Measurements from ENCODE around the gene FFAR2. TPM values are rescaled to one million over a fixed set of nuclear protein-coding genes. Genes with fewer than 3 reads are reported as not detected.

The FFAR2 gene
- total RNA-seq, 1 experiment from 2014 or later, result not detected

- no peak for TF ChIP-seq RAD21 (IDR thresholded peaks at IDR 0.05; ENCODE audit: low read depth)
- TF ChIP-seq POLR2A (IDR thresholded peaks at IDR 0.05; ENCODE audit: borderline replicate concordance, extremely low read depth, insufficient read depth, insufficient read length), result no peak
- TF ChIP-seq, protein P1, sequence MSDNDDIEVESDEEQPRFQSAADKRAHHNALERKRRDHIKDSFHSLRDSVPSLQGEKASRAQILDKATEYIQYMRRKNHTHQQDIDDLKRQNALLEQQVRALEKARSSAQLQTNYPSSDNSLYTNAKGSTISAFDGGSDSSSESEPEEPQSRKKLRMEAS (IDR thresholded peaks at IDR 0.05), result no peak
- no peak for TF ChIP-seq SIN3A (IDR thresholded peaks at IDR 0.05; ENCODE audit: low read depth)
- TF ChIP-seq ELF1 (IDR thresholded peaks at IDR 0.05; ENCODE audit: borderline replicate concordance, low read depth), result no peak
- no peak for TF ChIP-seq JUND (IDR thresholded peaks at IDR 0.05)
- TF ChIP-seq ZNF274 (IDR thresholded peaks at IDR 0.05; ENCODE audit: low read depth, low read length), result no peak
- ChIA-PET POLR2A (interaction anchor here (1.2 kb wide), 1 partner anchor 20 kb away, joined by 4 read pairs; no protein-coding TSS in a partner anchor), CTCF (interaction anchor here (0.9 kb wide), 1 partner anchor 138 kb away, joined by 3 read pairs; no protein-coding TSS in a partner anchor), RAD21 (ENCODE audit: low non-redundant PET in 1 of 2, low total read pairs in 2 of 2, uncharacterized antibody in 2 of 2, unreplicated experiment in 2 of 2) (no interaction called here)
- H3K9me3 ChIP-seq (ENCODE audit: control insufficient read depth in 1 of 2, insufficient read depth in 1 of 2, low read depth in 1 of 2, low read length in 2 of 2), result no peaks in the 10 kb centered on the region
- H3K27ac ChIP-seq (ENCODE audit: low read depth, low read length), result no peak within 1 kb of the TSS
- no peaks in the 10 kb centered on the region for H3K9me2 ChIP-seq (ENCODE audit: insufficient read depth)
- BruUV-seq (replicated peaks), result no TSS peak
- no peak within 1 kb of the TSS for H2AFZ ChIP-seq (ENCODE audit: low read depth, low read length, poor library complexity, severe bottlenecking)
- ATAC-seq (no peak), DNase-seq (ENCODE audit: low read depth, low spot score) (no peak)
- H3K79me2 ChIP-seq (ENCODE audit: insufficient read depth, low read length), result no peaks in the 10 kb centered on the region
- no peak within 1 kb of the TSS for H3K4me2 ChIP-seq (ENCODE audit: low read length)
- H3K4me1 ChIP-seq (ENCODE audit: control insufficient read depth in 1 of 2, insufficient read depth in 2 of 2, low read length in 2 of 2), result peaks cover 4 to 5% of the 10 kb centered on the region in 2 experiments; a peak in 3 of 4 replicates
- no peak within 1 kb of the TSS for H3K9ac ChIP-seq (ENCODE audit: low read length)
- no peak within 1 kb of the TSS for H3K4me3 ChIP-seq (replicated peaks in 1 of 2; ENCODE audit: low read depth in 1 of 2, low read length in 2 of 2)
- intact Hi-C loops (cut with micrococcal nuclease), result no loop called here
- H3K36me3 ChIP-seq (ENCODE audit: control insufficient read depth in 1 of 2, insufficient read depth in 2 of 2, low read length in 2 of 2), result no peaks in the 10 kb centered on the region
- H3K27me3 ChIP-seq (ENCODE audit: insufficient read depth, low read length), result peaks cover 9% of the 10 kb centered on the region
- no peaks in the 10 kb centered on the region for H4K20me1 ChIP-seq (ENCODE audit: insufficient read depth)
Measured at GRCh38 chr19:35490364-35490763, 42.3 kb downstream of the FFAR2 start, which contains the start of gene KRTDAP. KRTDAP (minus strand) TSS chr19:35490464; CDS start chr19:35490442, 22 bp downstream.

DNA sequence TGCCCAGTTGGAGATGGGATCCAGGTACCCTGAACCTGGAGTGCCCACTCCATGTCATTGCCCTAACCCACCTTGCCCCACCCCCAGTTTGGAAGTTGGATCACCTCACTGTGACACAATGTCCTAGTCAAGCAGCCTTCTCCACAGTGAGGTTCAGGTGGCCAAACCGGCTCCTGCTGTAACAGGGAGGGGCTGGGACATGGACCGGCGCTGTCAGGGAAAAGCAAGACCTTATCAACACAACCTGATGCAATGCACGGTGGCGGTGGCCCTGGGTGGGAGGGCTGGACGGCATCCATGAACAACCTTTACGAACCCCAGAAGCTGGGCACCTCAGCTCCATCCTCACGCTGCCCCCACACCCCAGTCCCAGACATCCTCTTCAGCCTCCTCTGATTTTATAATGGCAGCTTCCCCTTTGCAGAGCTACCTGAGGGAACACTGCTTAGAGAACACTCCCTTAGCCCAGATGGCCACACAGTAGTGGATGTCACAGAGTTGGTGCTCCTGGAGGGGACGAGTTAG, 43.8 kb downstream of the FFAR2 start:
- H3K27ac ChIP-seq (ENCODE audit: low read depth, low read length), result no peak overlapping the region
- ChIA-PET CTCF (no interaction called here), RAD21 (ENCODE audit: low non-redundant PET in 1 of 2, low total read pairs in 2 of 2, uncharacterized antibody in 2 of 2, unreplicated experiment in 2 of 2) (no interaction called here), POLR2A (interaction anchor here (1.2 kb wide), 1 partner anchor 19 kb away, joined by 4 read pairs; no protein-coding TSS in a partner anchor)
- no peak overlapping the region for H3K4me3 ChIP-seq (replicated peaks in 1 of 2; ENCODE audit: low read depth in 1 of 2, low read length in 2 of 2)
- H3K9me2 ChIP-seq (ENCODE audit: insufficient read depth), result no peaks in the 10 kb centered on the region
- intact Hi-C loops (cut with micrococcal nuclease), result no loop called here
- peaks cover 4 to 11% of the 10 kb centered on the region in 2 experiments; a peak in 3 of 4 replicates for H3K4me1 ChIP-seq (ENCODE audit: control insufficient read depth in 1 of 2, insufficient read depth in 2 of 2, low read length in 2 of 2)
- DNase-seq (ENCODE audit: low read depth, low spot score), result no peak
- no peaks in the 10 kb centered on the region for H3K79me2 ChIP-seq (ENCODE audit: insufficient read depth, low read length)
- no peaks in the 10 kb centered on the region for H4K20me1 ChIP-seq (ENCODE audit: insufficient read depth)
- no peaks in the 10 kb centered on the region for H3K9me3 ChIP-seq (ENCODE audit: control insufficient read depth in 1 of 2, insufficient read depth in 1 of 2, low read depth in 1 of 2, low read length in 2 of 2)
- BruUV-seq (replicated peaks), result no TSS peak
- H3K4me2 ChIP-seq (ENCODE audit: low read length), result no peak overlapping the region
- no peak for ATAC-seq
- H3K9ac ChIP-seq (ENCODE audit: low read length), result no peak overlapping the region
- H3K27me3 ChIP-seq (ENCODE audit: insufficient read depth, low read length), result peaks cover under 1% of the 10 kb centered on the region; the same call in 1 of the 2 replicates
- H3K36me3 ChIP-seq (ENCODE audit: control insufficient read depth in 1 of 2, insufficient read depth in 2 of 2, low read length in 2 of 2), result no peaks in the 10 kb centered on the region
- no peak overlapping the region for H2AFZ ChIP-seq (ENCODE audit: low read depth, low read length, poor library complexity, severe bottlenecking)
- no peak for TF ChIP-seq YY1 (IDR thresholded peaks at IDR 0.05; ENCODE audit: extremely low read depth, insufficient replicate concordance, low read depth, low read length)
- TF ChIP-seq JUND (IDR thresholded peaks at IDR 0.05), result no peak
- TF ChIP-seq ZNF274 (IDR thresholded peaks at IDR 0.05; ENCODE audit: low read depth, low read length), result no peak
- TF ChIP-seq POLR2AphosphoS5 (IDR thresholded peaks at IDR 0.05; ENCODE audit: low read depth, low read length), result no peak
- no peak for TF ChIP-seq SRF (IDR thresholded peaks at IDR 0.05; ENCODE audit: low read depth)
- no peak for TF ChIP-seq CEBPB (IDR thresholded peaks at IDR 0.05; ENCODE audit: low read depth)
- TF ChIP-seq EZH2 (IDR thresholded peaks at IDR 0.05), result no peak
- no peak for TF ChIP-seq TCF7L2 (IDR thresholded peaks at IDR 0.05; ENCODE audit: borderline replicate concordance, extremely low read depth, insufficient read depth, insufficient read length)
- TF ChIP-seq, protein P2, sequence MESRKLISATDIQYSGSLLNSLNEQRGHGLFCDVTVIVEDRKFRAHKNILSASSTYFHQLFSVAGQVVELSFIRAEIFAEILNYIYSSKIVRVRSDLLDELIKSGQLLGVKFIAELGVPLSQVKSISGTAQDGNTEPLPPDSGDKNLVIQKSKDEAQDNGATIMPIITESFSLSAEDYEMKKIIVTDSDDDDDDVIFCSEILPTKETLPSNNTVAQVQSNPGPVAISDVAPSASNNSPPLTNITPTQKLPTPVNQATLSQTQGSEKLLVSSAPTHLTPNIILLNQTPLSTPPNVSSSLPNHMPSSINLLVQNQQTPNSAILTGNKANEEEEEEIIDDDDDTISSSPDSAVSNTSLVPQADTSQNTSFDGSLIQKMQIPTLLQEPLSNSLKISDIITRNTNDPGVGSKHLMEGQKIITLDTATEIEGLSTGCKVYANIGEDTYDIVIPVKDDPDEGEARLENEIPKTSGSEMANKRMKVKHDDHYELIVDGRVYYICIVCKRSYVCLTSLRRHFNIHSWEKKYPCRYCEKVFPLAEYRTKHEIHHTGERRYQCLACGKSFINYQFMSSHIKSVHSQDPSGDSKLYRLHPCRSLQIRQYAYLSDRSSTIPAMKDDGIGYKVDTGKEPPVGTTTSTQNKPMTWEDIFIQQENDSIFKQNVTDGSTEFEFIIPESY (IDR thresholded peaks at IDR 0.05; ENCODE audit: extremely low read depth, insufficient replicate concordance, low read length), result no peak
- TF ChIP-seq CBX3 (IDR thresholded peaks at IDR 0.05; ENCODE audit: low read depth), result no peak
- no peak for TF ChIP-seq ATF3 (IDR thresholded peaks at IDR 0.05)
